Cortex of kidney (tissue), 1 donor: ENCODE measurements around the gene TBX1.
"Not testable (repeated sequence)": the region's sequence is repeated elsewhere in the genome, so short reads cannot be mapped to it uniquely, and the experiment has no call there.

Source experiments
- DNase-seq: peaks from one replicate; lab custom pipeline; 2025; lab: John Stamatoyannopoulos, UW

The TBX1 gene

GRCh38 chr22:19765477-19766239, 5.1 kb downstream of the TBX1 start:
- DNase-seq = no peak

- no peak for DNase-seq
Measured at GRCh38 chr22:19766240-19766510, 5.6 kb downstream of the TBX1 start.

DNA sequence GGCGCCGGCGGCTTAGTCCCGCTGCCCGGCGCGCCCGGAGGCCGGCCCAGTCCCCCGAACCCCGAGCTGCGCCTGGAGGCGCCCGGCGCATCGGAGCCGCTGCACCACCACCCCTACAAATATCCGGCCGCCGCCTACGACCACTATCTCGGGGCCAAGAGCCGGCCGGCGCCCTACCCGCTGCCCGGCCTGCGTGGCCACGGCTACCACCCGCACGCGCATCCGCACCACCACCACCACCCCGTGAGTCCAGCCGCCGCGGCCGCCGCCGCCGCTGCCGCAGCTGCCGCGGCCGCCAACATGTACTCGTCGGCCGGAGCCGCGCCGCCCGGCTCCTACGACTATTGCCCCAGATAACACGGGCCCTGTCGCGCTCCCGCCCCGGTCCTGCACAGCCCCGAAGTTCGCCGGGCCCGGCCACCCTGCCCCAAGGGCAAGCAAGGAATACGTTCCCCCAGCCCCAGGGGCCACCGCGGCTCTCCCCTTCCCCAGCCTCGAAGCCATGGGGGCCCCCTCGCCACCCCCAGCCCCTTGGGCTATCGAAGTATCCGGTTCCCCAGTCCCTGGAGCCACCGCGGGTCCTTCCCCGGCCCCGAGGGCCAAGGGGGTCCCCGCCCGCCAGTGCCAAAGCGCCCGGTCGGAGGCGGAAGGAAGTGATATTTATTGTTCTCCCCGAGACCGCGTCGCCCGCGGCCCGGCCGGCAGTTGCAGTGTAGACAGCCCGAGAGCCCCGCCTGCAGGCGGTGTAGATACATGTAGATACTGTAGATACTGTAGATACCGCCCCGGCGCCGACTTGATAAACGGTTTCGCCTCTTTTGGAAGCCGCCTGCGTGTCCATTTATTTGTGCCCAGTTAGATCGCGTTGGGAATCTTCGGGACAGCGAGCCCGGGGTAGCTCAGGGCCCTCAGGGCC, 6.2 kb downstream of the TBX1 start:
- DNase-seq = no peak

- no peak for DNase-seq
Measured at GRCh38 chr22:19767427-19768341, 7.1 kb downstream of the TBX1 start.

- DNase-seq = no peak
Measured at GRCh38 chr22:19769393-19769715, 8.8 kb downstream of the TBX1 start.

- DNase-seq = no peak
Measured at GRCh38 chr22:19770349-19771220, 10.0 kb downstream of the TBX1 start.

DNA sequence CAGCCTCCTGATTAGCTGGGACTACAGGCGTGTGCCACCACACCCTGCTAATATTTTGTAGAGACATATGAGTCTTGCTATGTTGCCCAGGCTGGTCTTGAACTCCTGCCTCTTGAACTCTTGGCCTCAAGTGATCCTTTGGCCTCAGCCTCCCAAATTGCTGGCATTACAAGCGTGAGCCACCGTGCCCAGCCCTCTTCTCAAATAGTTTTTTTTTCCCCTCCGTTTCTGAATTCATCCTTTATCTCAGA, 11.8 kb downstream of the TBX1 start:
- no peak for DNase-seq

GRCh38 chr22:19772673-19773469, 12.3 kb downstream of the TBX1 start:
- DNase-seq = no peak

- DNase-seq = no peak
Measured at GRCh38 chr22:19773470-19774040, 13.0 kb downstream of the TBX1 start.

DNA sequence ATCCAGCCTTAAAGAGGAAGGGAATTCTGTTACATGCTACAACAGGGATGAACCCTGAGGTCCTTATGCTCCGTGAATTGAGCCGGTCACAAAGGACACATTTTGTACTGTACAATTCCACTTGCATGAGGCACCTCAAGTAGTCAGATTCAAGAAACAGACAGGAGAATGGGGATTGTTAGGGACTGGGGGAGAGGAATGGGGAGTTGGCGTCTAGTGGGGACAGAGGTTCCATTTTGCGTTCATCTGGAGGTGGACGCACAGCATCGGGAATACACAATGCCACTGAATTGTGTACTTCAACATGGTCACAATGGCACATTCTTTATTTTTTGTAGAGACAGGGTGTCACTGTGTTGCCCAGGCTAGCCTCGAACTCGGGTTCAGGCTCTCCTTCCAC, 14.1 kb downstream of the TBX1 start:
- no peak for DNase-seq

DNA sequence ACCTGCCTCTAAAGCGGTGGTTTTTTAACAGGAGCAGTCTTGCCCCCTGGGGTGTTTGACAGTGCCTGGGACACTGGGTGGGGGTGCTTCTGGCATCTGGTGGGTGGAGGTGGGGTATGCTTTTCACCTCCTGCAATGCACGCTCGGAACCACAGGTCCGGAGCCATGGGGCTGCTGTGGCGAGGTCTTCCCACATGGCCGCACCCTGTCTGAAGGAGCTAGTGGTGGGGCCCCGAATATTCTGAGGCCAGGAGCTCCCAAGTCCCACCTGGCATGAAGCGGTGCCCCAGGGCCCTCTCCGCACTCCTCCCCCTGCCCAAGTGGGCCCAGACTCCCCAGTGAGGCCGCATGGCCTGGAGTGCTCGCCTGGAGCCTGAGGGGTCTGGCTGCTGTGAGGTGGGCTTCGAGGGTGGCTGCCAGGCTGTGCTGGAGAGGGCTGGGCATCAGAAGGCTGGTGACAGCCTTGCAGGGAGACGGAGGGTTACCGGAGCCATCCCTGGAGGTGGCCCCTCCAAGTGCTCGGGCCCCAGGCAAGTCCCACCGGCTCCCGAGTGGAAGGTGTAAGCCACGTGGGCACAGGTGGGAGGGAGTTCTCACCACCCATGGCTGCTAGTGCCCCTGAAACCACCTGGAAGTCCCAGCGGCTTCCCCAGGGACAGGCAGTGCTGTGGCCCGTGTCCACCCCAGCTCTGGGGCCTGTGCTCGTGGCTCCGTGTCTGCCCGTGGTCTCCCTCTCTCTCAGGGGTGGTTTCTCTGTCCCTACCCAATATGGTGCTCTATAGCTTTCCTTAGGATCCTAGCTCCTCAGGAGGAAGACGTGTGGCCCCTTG, 15.1 kb downstream of the TBX1 start:
- DNase-seq = no peak

DNA sequence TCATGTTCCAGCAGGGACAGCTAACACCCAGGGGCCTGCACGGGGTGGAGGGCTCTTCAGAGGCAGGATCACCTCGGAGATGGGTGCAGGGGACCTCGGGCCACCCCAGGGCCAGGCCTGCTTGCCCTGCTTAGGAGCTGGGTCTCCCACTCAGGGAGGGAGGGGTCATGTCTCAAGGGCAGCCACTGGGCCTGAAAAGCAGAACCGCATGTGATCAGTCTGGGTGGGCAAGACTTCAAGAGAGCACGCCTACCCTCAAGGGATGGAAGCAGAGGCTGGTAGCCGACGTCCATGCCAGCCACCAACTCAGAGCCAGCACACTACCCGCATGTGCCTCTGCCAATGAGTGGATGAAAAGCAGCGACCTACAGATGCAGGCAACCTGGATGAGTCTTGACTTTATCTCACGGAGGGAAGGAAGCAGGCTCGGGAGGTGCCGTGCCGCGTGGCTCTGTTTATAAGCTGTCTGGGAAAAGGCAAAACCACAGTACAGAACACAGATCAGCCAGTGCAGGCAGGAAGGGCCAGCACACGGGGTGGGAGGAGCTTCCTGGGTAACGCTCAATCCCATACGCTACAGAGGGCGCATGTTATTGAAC, 16.0 kb downstream of the TBX1 start:
- no peak for DNase-seq

DNA sequence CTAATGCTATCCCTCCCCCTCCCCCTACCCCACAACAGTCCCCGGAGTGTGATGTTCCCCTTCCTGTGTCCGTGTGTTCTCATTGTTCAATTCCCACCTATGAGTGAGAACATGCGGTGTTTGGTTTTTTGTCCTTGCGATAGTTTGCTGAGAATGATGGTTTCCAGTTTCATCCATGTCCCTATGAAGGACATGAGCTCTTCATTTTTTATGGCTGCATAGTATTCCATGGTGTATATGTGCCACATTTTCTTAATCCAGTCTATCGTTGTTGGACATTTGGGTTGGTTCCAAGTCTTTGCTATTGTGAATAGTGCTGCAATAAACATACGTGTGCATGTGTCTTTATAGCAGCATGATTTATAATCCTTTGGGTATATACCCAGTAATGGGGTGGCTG, 16.6 kb downstream of the TBX1 start:
- DNase-seq = not testable (repeated sequence)

GRCh38 chr22:19779011-19779421, 18.4 kb downstream of the TBX1 start:
- no peak for DNase-seq

DNA sequence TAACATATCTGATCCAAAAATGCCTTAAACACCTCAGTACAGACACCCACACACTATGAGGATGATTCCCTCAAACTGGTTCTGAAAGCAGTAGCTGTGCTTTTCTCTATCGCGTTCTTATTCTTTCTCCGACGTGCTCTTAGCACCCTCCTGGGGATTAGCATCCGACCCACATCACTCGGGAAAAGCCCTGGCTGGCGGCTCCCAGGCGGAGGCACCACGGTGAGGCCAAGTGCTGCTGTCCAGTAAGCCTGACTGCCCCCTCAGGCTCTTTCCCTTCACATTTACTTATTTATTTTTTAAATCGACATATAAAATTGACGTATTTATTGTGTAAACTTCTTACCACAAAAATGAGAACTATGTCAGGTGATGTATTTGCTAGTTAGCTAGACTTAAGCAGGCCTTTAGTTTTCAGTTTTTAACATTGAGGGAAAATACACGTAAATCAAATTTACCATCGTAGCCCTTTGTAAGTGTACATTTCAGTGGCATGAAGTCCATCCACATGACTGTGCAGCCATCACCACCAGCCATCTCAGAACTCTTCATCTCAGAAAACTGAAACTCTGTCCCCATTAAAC, 19.2 kb downstream of the TBX1 start:
- no peak for DNase-seq

GRCh38 chr22:19782533-19782932, 22.0 kb downstream of the TBX1 start:
- DNase-seq = no peak

DNA sequence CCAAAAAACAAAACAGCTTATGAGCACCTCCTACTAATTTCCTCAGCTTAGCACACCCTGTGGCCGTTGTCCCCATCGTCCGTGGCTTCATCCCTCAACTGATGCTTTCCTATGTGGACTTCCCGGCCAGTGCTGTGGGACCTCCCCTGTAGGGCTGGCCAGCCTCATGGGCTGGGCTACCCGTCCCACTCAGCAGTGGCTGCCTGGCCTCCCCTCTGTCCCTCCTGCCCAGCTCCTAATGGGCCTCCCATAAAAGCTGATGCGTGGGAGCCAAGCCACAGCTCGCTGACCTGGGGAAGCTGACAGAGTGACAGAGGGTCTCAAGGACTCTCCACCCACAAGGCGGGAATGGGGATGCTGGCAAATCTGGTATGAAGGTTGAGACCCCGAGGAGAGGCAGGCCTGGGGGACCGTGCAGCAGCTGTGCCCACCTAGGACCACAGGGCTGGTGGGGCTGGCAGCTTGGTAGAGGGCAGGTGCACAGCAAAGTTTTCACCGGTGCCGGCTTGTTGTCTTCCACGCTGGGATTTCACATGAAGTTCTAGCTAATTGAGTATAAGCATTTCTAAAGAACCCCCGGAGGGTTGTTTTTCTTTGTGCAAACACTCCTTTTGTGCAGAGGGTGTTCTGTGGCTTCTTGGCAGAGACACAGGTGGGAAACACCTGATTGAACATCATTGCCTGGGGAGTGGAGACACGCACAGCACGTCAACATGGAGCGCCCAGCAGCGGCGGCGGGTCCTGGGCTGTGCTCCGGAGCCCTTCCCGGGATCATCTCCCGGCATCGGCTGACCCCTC, 23.2 kb downstream of the TBX1 start:
- no peak for DNase-seq
